IMR-90 (cell line): ENCODE data around the gene MAML3. TPM values are rescaled to one million over a fixed set of nuclear protein-coding genes. Genes with fewer than 3 reads are reported as not detected.

Experiments used
- ATAC-seq: fragments of 200-7000 bp; cut with Tn5 transposase; 2 replicates; pipeline ENCODE4 v1.9.1; 2020; ENCODE audit warnings: low read depth, mild to moderate bottlenecking, moderate library complexity
- BruUV-seq: library from RNA; stranded (reverse); fragments of 400-500 nt; replicated peaks from 2 replicates; lab custom pipeline; 2021; lab: Mats Ljungman, UMichigan
- CTCF ChIA-PET: fragments of 300-600 bp; formaldehyde crosslinking; extraction: SDS; loops from one replicate; lab custom pipeline; 2021; ENCODE audit warnings: antibody characterized with exemption; lab: Yijun Ruan, JAX
- POLR2A ChIA-PET: fragments of 300-600 bp; sonication (Branson Sonifier 250); formaldehyde crosslinking; loops from one replicate; lab custom pipeline; 2022; ENCODE audit warnings: antibody characterized with exemption; ENCODE audit not compliant: unreplicated experiment; lab: Charles Lee
- DNase-seq: peaks from one replicate; pipeline ENCODE4 v3.0.0; 2013
- H2AFZ ChIP-seq: replicated peaks from 2 replicates; pipeline ENCODE3; 2013; ENCODE audit warnings: low read length, mild to moderate bottlenecking; ENCODE audit not compliant: poor library complexity
- H2AK5ac ChIP-seq: 2 replicates; pipeline ENCODE4 v1.6.1; 2013; ENCODE audit warnings: low read depth, low read length, inconsistent platforms
- H2AK9ac ChIP-seq: replicated peaks from 2 replicates; pipeline ENCODE3; 2013; ENCODE audit warnings: mild to moderate bottlenecking, low read depth, low read length, moderate library complexity; ENCODE audit not compliant: poor library complexity
- H2BK120ac ChIP-seq: 2 replicates; pipeline ENCODE4 v1.6.1; 2013; ENCODE audit warnings: low read depth, low read length, inconsistent platforms
- H2BK15ac ChIP-seq: 3 replicates; pipeline ENCODE4 v1.6.1; 2013; ENCODE audit warnings: low read depth, low read length, inconsistent platforms
- H2BK20ac ChIP-seq: 2 replicates; pipeline ENCODE4 v1.6.1; 2013; ENCODE audit warnings: low read depth, mild to moderate bottlenecking, inconsistent platforms, low read length, moderate library complexity
- H2BK5ac ChIP-seq: 2 replicates; pipeline ENCODE4 v1.6.1; 2013; ENCODE audit warnings: mild to moderate bottlenecking, low read depth, low read length, inconsistent platforms; ENCODE audit not compliant: poor library complexity, severe bottlenecking
- H3K14ac ChIP-seq: replicated peaks from 2 replicates; pipeline ENCODE4 v1.6.1; 2013; ENCODE audit warnings: low read depth, low read length, inconsistent platforms
- H3K18ac ChIP-seq: 2 replicates; pipeline ENCODE4 v1.6.1; 2013; ENCODE audit warnings: low read depth, low read length, control low read depth
- H3K23ac ChIP-seq: 2 replicates; pipeline ENCODE4 v1.6.1; 2013; ENCODE audit warnings: low read depth, low read length, inconsistent platforms
- H3K27ac ChIP-seq: 2 replicates; pipeline ENCODE4 v1.5.1; 2013; ENCODE audit warnings: mild to moderate bottlenecking, control low read depth, low read length; ENCODE audit not compliant: insufficient read depth
- H3K27me3 ChIP-seq: 2 replicates; pipeline ENCODE4 v1.6.1; 2013; ENCODE audit warnings: low read length; ENCODE audit not compliant: control insufficient read depth, insufficient read depth
- H3K36me3 ChIP-seq: 2 replicates; pipeline ENCODE4 v1.6.1; 2013; ENCODE audit warnings: low read length, mixed read lengths; ENCODE audit not compliant: control insufficient read depth, insufficient read depth
- H3K4ac ChIP-seq: 2 replicates; pipeline ENCODE4 v1.6.1; 2013; ENCODE audit warnings: low read depth, low read length, inconsistent platforms
- H3K4me1 ChIP-seq: 2 replicates; pipeline ENCODE4 v1.6.1; 2013; ENCODE audit warnings: low read length, mixed read lengths; ENCODE audit not compliant: control insufficient read depth, insufficient read depth
- H3K4me2 ChIP-seq: 2 replicates; pipeline ENCODE4 v1.6.1; 2013; ENCODE audit warnings: low read depth, mild to moderate bottlenecking, control low read depth, low read length, moderate library complexity
- H3K4me3 ChIP-seq: 2 replicates; pipeline ENCODE4 v1.5.1; 2013; ENCODE audit warnings: low read depth, mild to moderate bottlenecking, control low read depth, low read length, moderate library complexity; ENCODE audit not compliant: insufficient read depth
- H3K56ac ChIP-seq: 2 replicates; pipeline ENCODE4 v1.6.1; 2013; ENCODE audit warnings: low read length, inconsistent platforms; ENCODE audit not compliant: insufficient read depth; ENCODE audit errors: extremely low read depth
- H3K79me1 ChIP-seq, 2 experiments: 2 replicates each; pipeline ENCODE4 v1.6.1; 2013; ENCODE audit warnings: low read length in 2 of 2, inconsistent platforms in 1 of 2, low read depth in 1 of 2
- H3K9ac ChIP-seq: 2 replicates; pipeline ENCODE4 v1.6.1; 2013; ENCODE audit warnings: low read depth, low read length, control low read depth
- H3K9me1 ChIP-seq: 2 replicates; pipeline ENCODE4 v1.6.1; 2013; ENCODE audit warnings: low read length, inconsistent platforms; ENCODE audit not compliant: insufficient read depth
- H3K9me3 ChIP-seq: 2 replicates; pipeline ENCODE4 v1.6.1; 2013; ENCODE audit warnings: low read length; ENCODE audit not compliant: control insufficient read depth, insufficient read depth
- H4K20me1 ChIP-seq: 2 replicates; pipeline ENCODE4 v1.6.1; 2013; ENCODE audit warnings: low read length, inconsistent platforms; ENCODE audit not compliant: insufficient read depth
- H4K5ac ChIP-seq: 2 replicates; pipeline ENCODE4 v1.6.1; 2013; ENCODE audit warnings: mild to moderate bottlenecking, low read depth, low read length, control low read depth
- H4K8ac ChIP-seq, 2 experiments: 2 replicates each; pipeline ENCODE4 v1.6.1; 2013; ENCODE audit warnings: low read depth in 2 of 2, low read length in 2 of 2, control low read depth in 1 of 2, inconsistent platforms in 1 of 2
- H4K91ac ChIP-seq: 2 replicates; pipeline ENCODE4 v1.6.1; 2013; ENCODE audit warnings: low read depth, low read length, inconsistent platforms; ENCODE audit not compliant: insufficient read depth
- BHLHE40 ChIP-seq: fragments of 150-350 bp; IDR thresholded peaks from 2 replicates; pipeline ENCODE4 v1.6.1; 2016; ENCODE audit warnings: mild to moderate bottlenecking, low read depth, low read length
- CEBPB ChIP-seq: IDR thresholded peaks from 2 replicates; pipeline ENCODE4 v1.6.1; 2012; ENCODE audit warnings: low read depth, low read length, improper control_type of control experiment
- CTCF ChIP-seq: conservative IDR thresholded peaks from 2 replicates; pipeline ENCODE4 v1.5.1; 2012; ENCODE audit warnings: mild to moderate bottlenecking, low read depth, low read length, improper control_type of control experiment
- ELK1 ChIP-seq: fragments of 150-350 bp; IDR thresholded peaks from 2 replicates; pipeline ENCODE4 v1.6.1; 2016; ENCODE audit warnings: low read depth, mild to moderate bottlenecking, low read length, moderate library complexity, borderline replicate concordance
- MAFK ChIP-seq: IDR thresholded peaks from 2 replicates; pipeline ENCODE4 v1.6.1; 2012; ENCODE audit warnings: low read depth, low read length, improper control_type of control experiment
- MAZ ChIP-seq: IDR thresholded peaks from 2 replicates; pipeline ENCODE4 v1.6.1; 2012; ENCODE audit warnings: low read depth, mild to moderate bottlenecking, low read length, improper control_type of control experiment, moderate library complexity, borderline replicate concordance
- MXI1 ChIP-seq: IDR thresholded peaks from 2 replicates; pipeline ENCODE4 v1.6.1; 2012; ENCODE audit warnings: low read depth, mild to moderate bottlenecking, low read length, moderate library complexity, borderline replicate concordance
- NFE2L2 ChIP-seq: fragments of 150-350 bp; IDR thresholded peaks from 2 replicates; pipeline ENCODE4 v1.6.1; 2016; ENCODE audit warnings: low read depth, mild to moderate bottlenecking, low read length
- POLR2A ChIP-seq: IDR thresholded peaks from 2 replicates; pipeline ENCODE4 v1.6.1; 2012; ENCODE audit warnings: mild to moderate bottlenecking, low read depth, low read length
- RAD21 ChIP-seq: IDR thresholded peaks from 2 replicates; pipeline ENCODE4 v1.6.1; 2012; ENCODE audit warnings: low read length, improper control_type of control experiment
- RCOR1 ChIP-seq: IDR thresholded peaks from 2 replicates; pipeline ENCODE4 v1.6.1; 2012; ENCODE audit warnings: mild to moderate bottlenecking, low read length, improper control_type of control experiment; ENCODE audit not compliant: insufficient replicate concordance
- RFX5 ChIP-seq: IDR thresholded peaks from 2 replicates; pipeline ENCODE4 v1.8.0; 2012; ENCODE audit warnings: low read depth, mild to moderate bottlenecking, low read length, moderate library complexity
- SMC3 ChIP-seq: fragments of 150-350 bp; IDR thresholded peaks from 2 replicates; pipeline ENCODE4 v1.6.1; 2016; ENCODE audit warnings: low read depth, mild to moderate bottlenecking, antibody characterized with exemption, low read length, moderate library complexity
- USF2 ChIP-seq: fragments of 150-350 bp; IDR thresholded peaks from 2 replicates; pipeline ENCODE4 v1.6.1; 2017; ENCODE audit warnings: mild to moderate bottlenecking, antibody characterized with exemption, low read length, low read depth
- WGBS, 2 experiments: methylation state at CpG; one replicate each; pipeline versions ENCODE4 v1.1.5 to v1.1.7; 2013; ENCODE audit warnings: missing lambda C conversion rate in 2 of 2; ENCODE audit not compliant: insufficient read length in 1 of 2; ENCODE audit errors: extremely low coverage in 2 of 2; 5-methylcytosine and 5-hydroxymethylcytosine counted together
- dilution Hi-C: fragments of 300-500 bp; cut with HindIII; formaldehyde crosslinking; loops from one replicate; pipeline ENCODE4 v1.14.3; 2018; ENCODE audit warnings: low sequenced_read_pairs; ENCODE audit not compliant: unreplicated experiment
- in situ Hi-C: fragments of 300-500 bp; cut with MboI; formaldehyde crosslinking; loops from 3 replicates; pipeline ENCODE4 v1.14.3; 2019; ENCODE audit warnings: low sequenced_read_pairs, inconsistent platforms, mixed read lengths
- intact Hi-C: fragments of 100-400 bp; cut with micrococcal nuclease; formaldehyde crosslinking; loops from 2 replicates; pipeline ENCODE4 v1.10.0; 2022
- polyA plus RNA-seq, 3 experiments: library from polyadenylated mRNA; depleted of rRNA; stranded (reverse); fragments of >200 nt; gene quantifications; 2 replicates each; pipeline ENCODE4 v1.2.3, GENCODE V29; 2012; ENCODE audit warnings: low replicate concordance in 1 of 3
- total RNA-seq: library from RNA; depleted of rRNA; stranded (reverse); fragments of >200 nt; gene quantifications from 2 replicates; pipeline ENCODE4 v1.2.3, GENCODE V29; 2012

MAML3 gene
- total and polyA plus RNA-seq, 2 of the 4 experiments (the other 2 are of a cell fraction): 0.90 to 1.7 TPM

- Histone ChIP-seq H3K4me3 (peak overlapping the region; percentile 90), H2BK5ac (peak overlapping the region; percentile 94), H2BK120ac (no peak overlapping the region), H3K4me2 (peak overlapping the region; percentile 87), H3K9me1 (no peaks in the 10 kb centered on the region), H3K56ac (no peak overlapping the region), H3K14ac (no peak overlapping the region), H3K79me1 (peaks cover 0 to 4% of the 10 kb centered on the region in 2 experiments; a peak in 2 of 4 replicates), H2AFZ (peak overlapping the region; percentile 96), H4K91ac (no peak overlapping the region), H3K23ac (no peak overlapping the region), H2BK20ac (no peak overlapping the region), H4K5ac (no peak overlapping the region), H3K9ac (peak overlapping the region; percentile 94; the same call in 1 of the 2 replicates), H3K9me3 (no peaks in the 10 kb centered on the region), H3K4ac (peak overlapping the region; percentile 91; the same call in 1 of the 2 replicates), H3K4me1 (peaks cover 3% of the 10 kb centered on the region; the same call in 1 of the 2 replicates), H3K18ac (no peak overlapping the region), H3K27ac (no peak overlapping the region), H4K20me1 (no peaks in the 10 kb centered on the region), H3K36me3 (no peaks in the 10 kb centered on the region), H4K8ac (peak overlapping the region; percentile 56 to 88; a peak in 2 of 4 replicates), H2AK5ac (no peak overlapping the region), H3K27me3 (no peaks in the 10 kb centered on the region), H2AK9ac (no peak overlapping the region), H2BK15ac (no peak overlapping the region)
- in situ Hi-C loops (loop anchor here (5.0 to 10.0 kb wide), 4 partner anchors 98 to 420 kb away; no protein-coding TSS in a partner anchor), dilution Hi-C loops (no loop called here), intact Hi-C loops (loop anchor here (1.0 to 5.0 kb wide), 3 partner anchors 95 to 698 kb away; no protein-coding TSS in a partner anchor)
- TF ChIP-seq RFX5: no peak
- TF ChIP-seq CEBPB: no peak
- TF ChIP-seq NFE2L2: no peak
- TF ChIP-seq POLR2A: no peak
- no peak for TF ChIP-seq ELK1
- TF ChIP-seq MAFK: no peak
- TF ChIP-seq SMC3: no peak
- TF ChIP-seq MXI1: no peak
- no peak for TF ChIP-seq CTCF
- no peak for TF ChIP-seq RCOR1
- TF ChIP-seq USF2: no peak
- no peak for TF ChIP-seq MAZ
- no peak for TF ChIP-seq RAD21
- no peak for TF ChIP-seq BHLHE40
- CTCF ChIA-PET: interaction anchor here (1.0 kb wide), 1 partner anchor 173 kb away, joined by 3 read pairs; no protein-coding TSS in a partner anchor
- no peak for ATAC-seq
- no peak for DNase-seq
- WGBS, 2 experiments: no CpG with 5 or more reads among the region's 3 CpGs
- POLR2A ChIA-PET: no interaction called here
- no TSS peak for BruUV-seq
These were observed 548 bp upstream of the MAML3 start for GRCh38 chr4:140154572-140154891.
